ENCODE results near the gene TOMM5. TPM values are rescaled to one million over a fixed set of nuclear protein-coding genes. Genes with fewer than 3 reads are reported as not detected.

Gene TOMM5
- total and polyA plus RNA-seq, 2 of the 13 experiments (the other 11 are each of a cell fraction or from before 2014, with no cell fraction given) = 147 to 315 TPM

DNA sequence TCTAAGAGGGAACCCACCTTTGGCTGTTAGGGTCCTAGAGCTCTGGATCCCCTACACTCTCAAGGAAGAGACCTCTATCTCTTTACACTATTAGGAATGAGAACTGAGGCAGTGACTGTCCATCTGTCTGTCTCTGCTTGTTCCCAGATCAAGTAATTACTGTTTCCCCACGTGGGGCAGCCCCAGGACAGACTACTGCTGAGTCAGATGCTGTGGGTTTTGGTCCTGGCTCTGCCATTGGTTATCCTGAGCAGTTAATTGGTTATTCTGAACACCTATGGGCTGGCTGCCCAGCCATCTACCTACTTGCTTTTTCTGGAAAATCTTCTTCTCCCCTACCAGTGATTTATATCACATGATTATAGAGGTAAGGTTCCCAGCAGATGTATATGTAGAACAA is 49.5 kb downstream of the TOMM5 start (continued):
- TF ChIP-seq, protein P1, sequence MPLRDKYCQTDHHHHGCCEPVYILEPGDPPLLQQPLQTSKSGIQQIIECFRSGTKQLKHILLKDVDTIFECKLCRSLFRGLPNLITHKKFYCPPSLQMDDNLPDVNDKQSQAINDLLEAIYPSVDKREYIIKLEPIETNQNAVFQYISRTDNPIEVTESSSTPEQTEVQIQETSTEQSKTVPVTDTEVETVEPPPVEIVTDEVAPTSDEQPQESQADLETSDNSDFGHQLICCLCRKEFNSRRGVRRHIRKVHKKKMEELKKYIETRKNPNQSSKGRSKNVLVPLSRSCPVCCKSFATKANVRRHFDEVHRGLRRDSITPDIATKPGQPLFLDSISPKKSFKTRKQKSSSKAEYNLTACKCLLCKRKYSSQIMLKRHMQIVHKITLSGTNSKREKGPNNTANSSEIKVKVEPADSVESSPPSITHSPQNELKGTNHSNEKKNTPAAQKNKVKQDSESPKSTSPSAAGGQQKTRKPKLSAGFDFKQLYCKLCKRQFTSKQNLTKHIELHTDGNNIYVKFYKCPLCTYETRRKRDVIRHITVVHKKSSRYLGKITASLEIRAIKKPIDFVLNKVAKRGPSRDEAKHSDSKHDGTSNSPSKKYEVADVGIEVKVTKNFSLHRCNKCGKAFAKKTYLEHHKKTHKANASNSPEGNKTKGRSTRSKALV (CRISPR knock-in tag; IDR thresholded peaks at IDR 0.05) = no peak
- no peak for TF ChIP-seq GTF2F1 (IDR thresholded peaks at IDR 0.05; ENCODE audit: low read length)
- TF ChIP-seq ZNF629 (CRISPR knock-in tag; conservative IDR thresholded peaks at IDR 0.05) = no peak
- TF ChIP-seq KMT2B (CRISPR knock-in tag; IDR thresholded peaks at IDR 0.05) = no peak

- POLR2A ChIA-PET = no interaction called here
- CTCF ChIA-PET (ENCODE audit: low intra/inter-chr PET ratio, low total read pairs) = no interaction called here
- no peak for TF ChIP-seq HMGA1 (CRISPR knock-in tag; conservative IDR thresholded peaks at IDR 0.05)
- TF ChIP-seq IRF2 (CRISPR knock-in tag; IDR thresholded peaks at IDR 0.05) = no peak
- TF ChIP-seq PPARG (CRISPR knock-in tag; conservative IDR thresholded peaks at IDR 0.05) = no peak
- no peak for TF ChIP-seq ZNF7 (CRISPR knock-in tag; IDR thresholded peaks at IDR 0.05)
- TF ChIP-seq FOXK2 (IDR thresholded peaks at IDR 0.05) = no peak
- TF ChIP-seq TSC22D2 (CRISPR knock-in tag; IDR thresholded peaks at IDR 0.05; ENCODE audit: borderline replicate concordance) = no peak
- TF ChIP-seq PCBP2 (optimal IDR thresholded peaks at IDR 0.05; ENCODE audit: low read depth, low read length, poor library complexity, severe bottlenecking) = no peak
- TF ChIP-seq, protein P2, sequence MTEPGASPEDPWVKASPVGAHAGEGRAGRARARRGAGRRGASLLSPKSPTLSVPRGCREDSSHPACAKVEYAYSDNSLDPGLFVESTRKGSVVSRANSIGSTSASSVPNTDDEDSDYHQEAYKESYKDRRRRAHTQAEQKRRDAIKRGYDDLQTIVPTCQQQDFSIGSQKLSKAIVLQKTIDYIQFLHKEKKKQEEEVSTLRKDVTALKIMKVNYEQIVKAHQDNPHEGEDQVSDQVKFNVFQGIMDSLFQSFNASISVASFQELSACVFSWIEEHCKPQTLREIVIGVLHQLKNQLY (CRISPR knock-in tag; IDR thresholded peaks at IDR 0.05) = no peak
- TF ChIP-seq MED1 (CRISPR knock-in tag; IDR thresholded peaks at IDR 0.05) = no peak
- TF ChIP-seq SOX5 (CRISPR knock-in tag; IDR thresholded peaks at IDR 0.05; ENCODE audit: borderline replicate concordance) = no peak
- TF ChIP-seq ZNF768 (CRISPR knock-in tag; IDR thresholded peaks at IDR 0.05) = no peak
- TF ChIP-seq, protein P3, sequence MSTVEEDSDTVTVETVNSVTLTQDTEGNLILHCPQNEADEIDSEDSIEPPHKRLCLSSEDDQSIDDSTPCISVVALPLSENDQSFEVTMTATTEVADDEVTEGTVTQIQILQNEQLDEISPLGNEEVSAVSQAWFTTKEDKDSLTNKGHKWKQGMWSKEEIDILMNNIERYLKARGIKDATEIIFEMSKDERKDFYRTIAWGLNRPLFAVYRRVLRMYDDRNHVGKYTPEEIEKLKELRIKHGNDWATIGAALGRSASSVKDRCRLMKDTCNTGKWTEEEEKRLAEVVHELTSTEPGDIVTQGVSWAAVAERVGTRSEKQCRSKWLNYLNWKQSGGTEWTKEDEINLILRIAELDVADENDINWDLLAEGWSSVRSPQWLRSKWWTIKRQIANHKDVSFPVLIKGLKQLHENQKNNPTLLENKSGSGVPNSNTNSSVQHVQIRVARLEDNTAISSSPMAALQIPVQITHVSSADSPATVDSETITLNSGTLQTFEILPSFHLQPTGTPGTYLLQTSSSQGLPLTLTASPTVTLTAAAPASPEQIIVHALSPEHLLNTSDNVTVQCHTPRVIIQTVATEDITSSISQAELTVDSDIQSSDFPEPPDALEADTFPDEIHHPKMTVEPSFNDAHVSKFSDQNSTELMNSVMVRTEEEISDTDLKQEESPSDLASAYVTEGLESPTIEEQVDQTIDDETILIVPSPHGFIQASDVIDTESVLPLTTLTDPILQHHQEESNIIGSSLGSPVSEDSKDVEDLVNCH (CRISPR knock-in tag; IDR thresholded peaks at IDR 0.05) = no peak
- no peak for TF ChIP-seq FIP1L1 (IDR thresholded peaks at IDR 0.05; ENCODE audit: borderline replicate concordance, insufficient read depth, low read depth, low read length)
These were observed 49.9 kb downstream of the TOMM5 start for GRCh38 chr9:37542488-37542887.

More at GRCh38 chr9:37542488-37542887, 49.9 kb downstream of the TOMM5 start:
- no TSS peak for BruUV-seq (replicated peaks)
- FAIRE-seq (no peak), DNase-seq (ENCODE audit: low spot score) (no peak), ATAC-seq (no peak)
- Histone ChIP-seq H3K4me2 (ENCODE audit: low read depth, low read length) (no peak overlapping the region), H3K79me2 (ENCODE audit: insufficient read depth, low read length) (no peaks in the 10 kb centered on the region), H3K4me3 (replicated peaks in 1 of 3; ENCODE audit: insufficient read depth in 1 of 3, low read depth in 2 of 3, low read length in 3 of 3) (no peak overlapping the region), H3K27me3 (ENCODE audit: control insufficient read depth in 1 of 2, insufficient read depth in 2 of 2, low read length in 2 of 2) (no peaks in the 10 kb centered on the region), H3K9me3 (ENCODE audit: low read length) (no peaks in the 10 kb centered on the region), H3K27ac (ENCODE audit: extremely low read length, insufficient read depth, low read length) (no peak overlapping the region), H3K36me3 (replicated peaks in 1 of 2; ENCODE audit: control insufficient read depth in 1 of 2, insufficient read depth in 2 of 2, low read length in 2 of 2) (peaks cover 0 to under 1% of the 10 kb centered on the region in 2 experiments; a peak in 2 of 5 replicates), H2AFZ (ENCODE audit: low read length) (no peak overlapping the region), H3K9ac (ENCODE audit: insufficient read depth, low read depth, low read length) (no peak overlapping the region), H4K20me1 (ENCODE audit: insufficient read depth, low read length) (no peaks in the 10 kb centered on the region), H3K4me1 (ENCODE audit: insufficient read depth, low read length) (no peaks in the 10 kb centered on the region)
- in situ Hi-C loops (cut with HindIII; ENCODE audit: extremely low pct_ligation_motif_present, low pct_unique_long_range_greater_than_20kb) (no loop called here), intact Hi-C loops (cut with micrococcal nuclease; ENCODE audit: unreplicated experiment) (no loop called here)
- 95% methylated on average over 6 of the region's 6 CpGs for WGBS (ENCODE audit: low lambda C conversion rate)

All from HepG2 (cell line).